ENCODE data around the gene PCSK1N. TPM values are rescaled to one million over a fixed set of nuclear protein-coding genes. Genes with fewer than 3 reads are reported as not detected.

PCSK1N gene
- polyA plus RNA-seq, 1 of the 3 experiments (the other 2 are of a cell fraction): 35.0 TPM

DNA sequence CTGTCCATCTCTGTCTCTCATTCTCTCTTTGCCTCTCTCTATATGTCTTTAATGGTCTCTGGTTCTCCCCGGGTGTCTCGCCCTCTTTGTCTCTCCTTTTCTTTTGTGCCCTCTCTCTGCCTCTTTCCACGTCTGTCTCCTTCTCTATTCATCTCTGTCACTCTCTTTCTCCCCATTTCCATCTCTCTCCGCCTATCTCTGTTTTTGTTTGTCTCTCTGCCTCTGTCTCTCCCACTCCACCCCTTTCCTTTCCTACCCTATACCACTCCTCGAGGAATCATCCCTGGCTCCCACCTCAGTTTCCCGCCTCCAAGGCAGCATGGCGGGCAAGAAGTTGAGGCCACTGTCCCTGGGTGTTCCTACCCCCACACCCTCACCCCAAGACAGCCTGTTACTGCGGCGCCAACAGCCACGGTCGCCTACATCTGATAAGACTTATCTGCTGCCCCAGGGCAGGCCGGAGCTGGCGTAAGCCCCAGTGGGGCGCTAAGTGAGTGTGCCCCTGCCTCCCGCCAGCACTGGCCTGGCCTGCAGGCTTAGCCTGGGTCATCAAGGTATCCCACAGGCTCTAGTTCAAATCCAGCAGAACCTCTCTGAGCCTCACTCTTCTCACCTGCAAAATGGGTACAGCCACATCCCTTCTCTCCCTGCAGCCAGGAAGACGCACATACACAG, 49.7 kb downstream of the PCSK1N start:
- Histone ChIP-seq H3K4me2 (no peak overlapping the region), H3K9me2 (no peaks in the 10 kb centered on the region), H3K27me3 (ENCODE audit: insufficient read depth) (peaks cover 31% of the 10 kb centered on the region; the same call in 1 of the 2 replicates), H3K36me3 (replicated peaks in 1 of 2; ENCODE audit: control insufficient read depth in 1 of 2, insufficient read depth in 2 of 2, low read length in 1 of 2) (no peaks in the 10 kb centered on the region), H3F3A (replicated peaks; ENCODE audit: insufficient read depth) (no peaks in the 10 kb centered on the region), H3K79me2 (ENCODE audit: insufficient read depth) (no peaks in the 10 kb centered on the region), H3K4me3 (ENCODE audit: low read depth in 2 of 2, low read length in 1 of 2) (no peak overlapping the region), H3K27ac (ENCODE audit: low read depth in 2 of 2, low read length in 1 of 2) (no peak overlapping the region), H3K9ac (no peak overlapping the region), H2AFZ (ENCODE audit: low read depth) (no peak overlapping the region), H4K20me1 (ENCODE audit: insufficient read depth) (no peaks in the 10 kb centered on the region), H3K4me1 (ENCODE audit: control insufficient read depth in 1 of 2, insufficient read depth in 2 of 2, low read depth in 1 of 2, low read length in 1 of 2) (no peaks in the 10 kb centered on the region), H3K9me3 (no peaks in the 10 kb centered on the region)
- CTCF ChIA-PET: no interaction called here
- peak; percentile 30 for DNase-seq
- POLR2A ChIA-PET: no interaction called here
- WGBS (ENCODE audit: low lambda C conversion rate): 22% methylated on average over 13 of the region's 16 CpGs
- TF ChIP-seq POLR2AphosphoS5 (IDR thresholded peaks at IDR 0.05; ENCODE audit: low read depth, low read length) (no peak), SMC3 (IDR thresholded peaks at IDR 0.05; ENCODE audit: low read depth, low read length) (no peak), GABPA (IDR thresholded peaks at IDR 0.05; ENCODE audit: low read depth) (no peak), RCOR1 (IDR thresholded peaks at IDR 0.05; ENCODE audit: low read length) (no peak), SIN3A (IDR thresholded peaks at IDR 0.05; ENCODE audit: borderline replicate concordance, low read depth, low read length) (no peak), MEF2A (IDR thresholded peaks at IDR 0.05; ENCODE audit: borderline replicate concordance, low read depth) (no peak)
- TF ChIP-seq, protein P1, sequence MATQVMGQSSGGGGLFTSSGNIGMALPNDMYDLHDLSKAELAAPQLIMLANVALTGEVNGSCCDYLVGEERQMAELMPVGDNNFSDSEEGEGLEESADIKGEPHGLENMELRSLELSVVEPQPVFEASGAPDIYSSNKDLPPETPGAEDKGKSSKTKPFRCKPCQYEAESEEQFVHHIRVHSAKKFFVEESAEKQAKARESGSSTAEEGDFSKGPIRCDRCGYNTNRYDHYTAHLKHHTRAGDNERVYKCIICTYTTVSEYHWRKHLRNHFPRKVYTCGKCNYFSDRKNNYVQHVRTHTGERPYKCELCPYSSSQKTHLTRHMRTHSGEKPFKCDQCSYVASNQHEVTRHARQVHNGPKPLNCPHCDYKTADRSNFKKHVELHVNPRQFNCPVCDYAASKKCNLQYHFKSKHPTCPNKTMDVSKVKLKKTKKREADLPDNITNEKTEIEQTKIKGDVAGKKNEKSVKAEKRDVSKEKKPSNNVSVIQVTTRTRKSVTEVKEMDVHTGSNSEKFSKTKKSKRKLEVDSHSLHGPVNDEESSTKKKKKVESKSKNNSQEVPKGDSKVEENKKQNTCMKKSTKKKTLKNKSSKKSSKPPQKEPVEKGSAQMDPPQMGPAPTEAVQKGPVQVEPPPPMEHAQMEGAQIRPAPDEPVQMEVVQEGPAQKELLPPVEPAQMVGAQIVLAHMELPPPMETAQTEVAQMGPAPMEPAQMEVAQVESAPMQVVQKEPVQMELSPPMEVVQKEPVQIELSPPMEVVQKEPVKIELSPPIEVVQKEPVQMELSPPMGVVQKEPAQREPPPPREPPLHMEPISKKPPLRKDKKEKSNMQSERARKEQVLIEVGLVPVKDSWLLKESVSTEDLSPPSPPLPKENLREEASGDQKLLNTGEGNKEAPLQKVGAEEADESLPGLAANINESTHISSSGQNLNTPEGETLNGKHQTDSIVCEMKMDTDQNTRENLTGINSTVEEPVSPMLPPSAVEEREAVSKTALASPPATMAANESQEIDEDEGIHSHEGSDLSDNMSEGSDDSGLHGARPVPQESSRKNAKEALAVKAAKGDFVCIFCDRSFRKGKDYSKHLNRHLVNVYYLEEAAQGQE (IDR thresholded peaks at IDR 0.05; ENCODE audit: low read depth, low read length): no peak

DNA sequence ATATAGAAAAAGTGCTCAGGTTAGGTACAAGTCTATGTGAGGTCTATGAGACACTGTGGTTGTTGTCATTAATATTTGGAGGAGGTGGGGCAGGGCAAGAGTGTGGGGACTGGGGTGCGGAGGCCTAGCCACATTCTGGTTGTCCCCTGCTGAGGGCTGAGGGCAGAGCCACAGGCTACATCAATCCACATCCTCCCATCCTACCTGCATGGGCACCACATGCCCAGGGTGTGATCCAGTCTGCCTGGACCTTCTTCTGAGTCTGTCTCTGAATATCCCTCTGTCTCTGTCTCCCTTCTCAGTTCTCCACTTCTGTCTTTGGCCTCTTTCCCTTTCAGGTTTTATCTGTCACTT, 50.2 kb downstream of the PCSK1N start:
- no peak overlapping the region for H2AFZ ChIP-seq (ENCODE audit: low read depth)
- H4K20me1 ChIP-seq (ENCODE audit: insufficient read depth): no peaks in the 10 kb centered on the region
- ChIA-PET POLR2A (no interaction called here), CTCF (interaction anchor here (1.5 kb wide), 1 partner anchor 8 kb away, joined by 4 read pairs; no protein-coding TSS in a partner anchor)
- DNase-seq: peak; percentile 8
- H3K4me3 ChIP-seq (ENCODE audit: low read depth in 2 of 2, low read length in 1 of 2): no peak overlapping the region
- H3K36me3 ChIP-seq (replicated peaks in 1 of 2; ENCODE audit: control insufficient read depth in 1 of 2, insufficient read depth in 2 of 2, low read length in 1 of 2): no peaks in the 10 kb centered on the region
- no peak overlapping the region for H3K4me2 ChIP-seq
- no peaks in the 10 kb centered on the region for H3K9me2 ChIP-seq
- H3K27ac ChIP-seq (ENCODE audit: low read depth in 2 of 2, low read length in 1 of 2): no peak overlapping the region
- peaks cover 26% of the 10 kb centered on the region; the same call in 1 of the 2 replicates for H3K27me3 ChIP-seq (ENCODE audit: insufficient read depth)
- no peaks in the 10 kb centered on the region for H3K4me1 ChIP-seq (ENCODE audit: control insufficient read depth in 1 of 2, insufficient read depth in 2 of 2, low read depth in 1 of 2, low read length in 1 of 2)
- no peaks in the 10 kb centered on the region for H3K9me3 ChIP-seq
- no peaks in the 10 kb centered on the region for H3F3A ChIP-seq (replicated peaks; ENCODE audit: insufficient read depth)
- H3K79me2 ChIP-seq (ENCODE audit: insufficient read depth): no peaks in the 10 kb centered on the region
- no peak overlapping the region for H3K9ac ChIP-seq
- WGBS (ENCODE audit: low lambda C conversion rate): no CpG with 5 or more reads among the region's 1 CpG
- TF ChIP-seq TAF1 (IDR thresholded peaks at IDR 0.05; ENCODE audit: borderline replicate concordance, low read depth, low read length): no peak
- TF ChIP-seq ELF1 (IDR thresholded peaks at IDR 0.05): no peak
- TF ChIP-seq, protein P2, sequence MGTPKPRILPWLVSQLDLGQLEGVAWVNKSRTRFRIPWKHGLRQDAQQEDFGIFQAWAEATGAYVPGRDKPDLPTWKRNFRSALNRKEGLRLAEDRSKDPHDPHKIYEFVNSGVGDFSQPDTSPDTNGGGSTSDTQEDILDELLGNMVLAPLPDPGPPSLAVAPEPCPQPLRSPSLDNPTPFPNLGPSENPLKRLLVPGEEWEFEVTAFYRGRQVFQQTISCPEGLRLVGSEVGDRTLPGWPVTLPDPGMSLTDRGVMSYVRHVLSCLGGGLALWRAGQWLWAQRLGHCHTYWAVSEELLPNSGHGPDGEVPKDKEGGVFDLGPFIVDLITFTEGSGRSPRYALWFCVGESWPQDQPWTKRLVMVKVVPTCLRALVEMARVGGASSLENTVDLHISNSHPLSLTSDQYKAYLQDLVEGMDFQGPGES (IDR thresholded peaks at IDR 0.05; ENCODE audit: low read depth, low read length): no peak
- no peak for TF ChIP-seq EZH2phosphoT487 (IDR thresholded peaks at IDR 0.05; ENCODE audit: borderline replicate concordance, low read depth)
- no peak for TF ChIP-seq RCOR1 (IDR thresholded peaks at IDR 0.05; ENCODE audit: low read length)
- TF ChIP-seq MEF2A (IDR thresholded peaks at IDR 0.05; ENCODE audit: borderline replicate concordance, low read depth): no peak
- TF ChIP-seq, protein P3, sequence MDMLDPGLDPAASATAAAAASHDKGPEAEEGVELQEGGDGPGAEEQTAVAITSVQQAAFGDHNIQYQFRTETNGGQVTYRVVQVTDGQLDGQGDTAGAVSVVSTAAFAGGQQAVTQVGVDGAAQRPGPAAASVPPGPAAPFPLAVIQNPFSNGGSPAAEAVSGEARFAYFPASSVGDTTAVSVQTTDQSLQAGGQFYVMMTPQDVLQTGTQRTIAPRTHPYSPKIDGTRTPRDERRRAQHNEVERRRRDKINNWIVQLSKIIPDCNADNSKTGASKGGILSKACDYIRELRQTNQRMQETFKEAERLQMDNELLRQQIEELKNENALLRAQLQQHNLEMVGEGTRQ (IDR thresholded peaks at IDR 0.05; ENCODE audit: borderline replicate concordance, low read depth, low read length): no peak
- TF ChIP-seq POLR2AphosphoS5 (IDR thresholded peaks at IDR 0.05; ENCODE audit: low read depth, low read length): no peak
- TF ChIP-seq TCF12 (IDR thresholded peaks at IDR 0.05): no peak
- no peak for TF ChIP-seq EP300 (IDR thresholded peaks at IDR 0.05; ENCODE audit: borderline replicate concordance in 1 of 2, low read depth in 1 of 2, low read length in 1 of 2)
- TF ChIP-seq GABPA (IDR thresholded peaks at IDR 0.05; ENCODE audit: low read depth): no peak
- TF ChIP-seq, protein P4, sequence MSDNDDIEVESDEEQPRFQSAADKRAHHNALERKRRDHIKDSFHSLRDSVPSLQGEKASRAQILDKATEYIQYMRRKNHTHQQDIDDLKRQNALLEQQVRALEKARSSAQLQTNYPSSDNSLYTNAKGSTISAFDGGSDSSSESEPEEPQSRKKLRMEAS (IDR thresholded peaks at IDR 0.05; ENCODE audit: low read depth): no peak
- TF ChIP-seq RFX5 (IDR thresholded peaks at IDR 0.05; ENCODE audit: low read length): no peak
- no peak for TF ChIP-seq FOXJ3 (CRISPR knock-in tag; IDR thresholded peaks at IDR 0.05)
- no peak for TF ChIP-seq RXRA (IDR thresholded peaks at IDR 0.05; ENCODE audit: borderline replicate concordance, low read depth)
- no peak for TF ChIP-seq YY1 (IDR thresholded peaks at IDR 0.05; ENCODE audit: low read depth)

Measured in SK-N-SH (cell line).